HG02943 (cell line): ENCODE measurements around the gene SMIM10L2A.
"Not testable (repeated sequence)": the region's sequence is repeated elsewhere in the genome, so short reads cannot be mapped to it uniquely, and the experiment has no call there.

Experiments used
- ATAC-seq: cut with Tn5 transposase; IDR thresholded peaks from one replicate; pipeline ENCODE4 v1.9.1; 2021; ENCODE audit warnings: mild to moderate bottlenecking, low read depth, moderate library complexity; ENCODE audit not compliant: unreplicated experiment

SMIM10L2A gene

GRCh38 chrX:135421537-135421931 is 210 bp upstream of the SMIM10L2A start:
- ATAC-seq: peak; percentile 74

GRCh38 chrX:135422810-135423168 is 1.0 kb downstream of the SMIM10L2A start:
- ATAC-seq: not testable (repeated sequence)

GRCh38 chrX:135423173-135423864 is 1.6 kb downstream of the SMIM10L2A start:
- not testable (repeated sequence) for ATAC-seq

- ATAC-seq: no peak
Measured at GRCh38 chrX:135424469-135424868, 2.7 kb downstream of the SMIM10L2A start.

GRCh38 chrX:135425026-135425965 is 3.6 kb downstream of the SMIM10L2A start:
- ATAC-seq: no peak

- no peak for ATAC-seq
Measured at GRCh38 chrX:135429429-135429828, 7.7 kb downstream of the SMIM10L2A start.

GRCh38 chrX:135431886-135432285 is 10.1 kb downstream of the SMIM10L2A start:
- ATAC-seq: no peak

GRCh38 chrX:135432453-135432852 is 10.7 kb downstream of the SMIM10L2A start:
- no peak for ATAC-seq

- ATAC-seq: no peak
Measured at GRCh38 chrX:135432881-135433521, 11.3 kb downstream of the SMIM10L2A start.

- ATAC-seq: no peak
Measured at GRCh38 chrX:135433531-135434257, 11.9 kb downstream of the SMIM10L2A start.

GRCh38 chrX:135434258-135435138 is 12.8 kb downstream of the SMIM10L2A start:
- ATAC-seq: no peak

GRCh38 chrX:135435139-135435922 is 13.6 kb downstream of the SMIM10L2A start:
- ATAC-seq: no peak

GRCh38 chrX:135435933-135436332 is 14.2 kb downstream of the SMIM10L2A start:
- no peak for ATAC-seq

GRCh38 chrX:135436456-135436855 is 14.7 kb downstream of the SMIM10L2A start:
- no peak for ATAC-seq

- ATAC-seq: no peak
Measured at GRCh38 chrX:135436966-135437866, 15.5 kb downstream of the SMIM10L2A start.

GRCh38 chrX:135437867-135438733 is 16.4 kb downstream of the SMIM10L2A start:
- no peak for ATAC-seq

- no peak for ATAC-seq
Measured at GRCh38 chrX:135438734-135439043, 16.9 kb downstream of the SMIM10L2A start.
